HepG2 (cell line): ENCODE data around the gene GON4L. TPM values are rescaled to one million over a fixed set of nuclear protein-coding genes. Genes with fewer than 3 reads are reported as not detected.
A peak's percentile ranks its signal among the peaks of the same experiment; 100 is the strongest.
"Not testable (repeated sequence)": the region's sequence is repeated elsewhere in the genome, so short reads cannot be mapped to it uniquely, and the experiment has no call there.

Source experiments
- AGO2 ChIP-seq: fragments of 200-400 bp; formaldehyde crosslinking; optimal IDR thresholded peaks from 2 replicates; pipeline ENCODE3; 2017; ENCODE audit warnings: mild to moderate bottlenecking, low read depth, low read length, moderate library complexity
- CBX5 ChIP-seq: sonication (generic); formaldehyde crosslinking; IDR thresholded peaks from 2 replicates; pipeline ENCODE4 v1.4.0; 2020; ENCODE audit warnings: missing genetic modification reagents, borderline replicate concordance
- SALL1 ChIP-seq: sonication (generic); formaldehyde crosslinking; IDR thresholded peaks from 2 replicates; pipeline ENCODE4 v1.8.0; 2022; ENCODE audit warnings: mild to moderate bottlenecking, missing genetic modification reagents
- ZBTB38 ChIP-seq: sonication (generic); formaldehyde crosslinking; IDR thresholded peaks from 2 replicates; pipeline ENCODE4 v1.5.1; 2020; ENCODE audit warnings: mild to moderate bottlenecking, missing genetic modification reagents
- ZC3H13 ChIP-seq: sonication (generic); formaldehyde crosslinking; IDR thresholded peaks from 2 replicates; pipeline ENCODE4 v1.8.1; 2023; ENCODE audit warnings: mild to moderate bottlenecking, missing genetic modification reagents, moderate library complexity
- ZGPAT ChIP-seq: IDR thresholded peaks from 2 replicates; pipeline ENCODE4 v1.6.1; 2016; ENCODE audit warnings: mild to moderate bottlenecking
- ZNF687 ChIP-seq: sonication (generic); formaldehyde crosslinking; IDR thresholded peaks from 2 replicates; pipeline ENCODE4 v1.5.1; 2020; ENCODE audit warnings: mild to moderate bottlenecking, missing genetic modification reagents, moderate library complexity
- polyA plus RNA-seq, 8 experiments: library from polyadenylated mRNA; depleted of rRNA in 3 of 8; stranded (reverse) in 7 of 8; unstranded in 1 of 8; fragments of >200 nt; fragmentation: Illumina TruSeq in 4 of 8; extraction: Trizol in 4 of 8; gene quantifications; 2 replicates each; pipeline versions ENCODE4 v1.2.1 to v1.2.3, GENCODE V29; 2011 to 2016; ENCODE audit warnings: low read depth in 4 of 8, missing spikeins in 1 of 8, mixed read lengths in 1 of 8; ENCODE audit not compliant: insufficient read depth in 1 of 8
- total RNA-seq, 5 experiments: library from RNA; depleted of rRNA; stranded (reverse); fragments of >200 nt; fragmentation: Illumina TruSeq; extraction: Trizol; gene quantifications; 2 replicates each; pipeline ENCODE4 v1.2.3, GENCODE V29; 2016; ENCODE audit warnings: low read depth in 1 of 5
- TF ChIP-seq, protein P1 (sequence below), 2 experiments: fragments of 450-650 bp in 1 of 2; sonication (generic) in 1 of 2; formaldehyde crosslinking in 1 of 2; IDR thresholded peaks; 2 replicates each; pipeline versions ENCODE4 v1.6.1 to v1.8.0; 2016 to 2022; ENCODE audit warnings: antibody characterized with exemption in 1 of 2, mild to moderate bottlenecking in 1 of 2, missing genetic modification reagents in 1 of 2
- TF ChIP-seq, protein P2 (sequence below): IDR thresholded peaks from 2 replicates; pipeline ENCODE4 v1.6.1; 2016; ENCODE audit warnings: control low read depth

Gene GON4L
- total and polyA plus RNA-seq, 2 of the 13 experiments (the other 11 are each of a cell fraction or from before 2014, with no cell fraction given): 14.6 to 19.6 TPM

- TF ChIP-seq ZNF687 (CRISPR knock-in tag): peak; percentile 84
- 0 out of 2 replicates have a peak, but pooled peaks have one; percentile 58 for TF ChIP-seq ZC3H13 (CRISPR knock-in tag)
- TF ChIP-seq AGO2: peak; percentile 43
- peak; percentile 18; the same call in 1 of the 2 replicates for TF ChIP-seq ZBTB38
- peak; percentile 64; the same call in 1 of the 2 replicates for TF ChIP-seq CBX5 (CRISPR knock-in tag)
- TF ChIP-seq SALL1 (CRISPR knock-in tag): peak; percentile 86
- TF ChIP-seq, protein P1, sequence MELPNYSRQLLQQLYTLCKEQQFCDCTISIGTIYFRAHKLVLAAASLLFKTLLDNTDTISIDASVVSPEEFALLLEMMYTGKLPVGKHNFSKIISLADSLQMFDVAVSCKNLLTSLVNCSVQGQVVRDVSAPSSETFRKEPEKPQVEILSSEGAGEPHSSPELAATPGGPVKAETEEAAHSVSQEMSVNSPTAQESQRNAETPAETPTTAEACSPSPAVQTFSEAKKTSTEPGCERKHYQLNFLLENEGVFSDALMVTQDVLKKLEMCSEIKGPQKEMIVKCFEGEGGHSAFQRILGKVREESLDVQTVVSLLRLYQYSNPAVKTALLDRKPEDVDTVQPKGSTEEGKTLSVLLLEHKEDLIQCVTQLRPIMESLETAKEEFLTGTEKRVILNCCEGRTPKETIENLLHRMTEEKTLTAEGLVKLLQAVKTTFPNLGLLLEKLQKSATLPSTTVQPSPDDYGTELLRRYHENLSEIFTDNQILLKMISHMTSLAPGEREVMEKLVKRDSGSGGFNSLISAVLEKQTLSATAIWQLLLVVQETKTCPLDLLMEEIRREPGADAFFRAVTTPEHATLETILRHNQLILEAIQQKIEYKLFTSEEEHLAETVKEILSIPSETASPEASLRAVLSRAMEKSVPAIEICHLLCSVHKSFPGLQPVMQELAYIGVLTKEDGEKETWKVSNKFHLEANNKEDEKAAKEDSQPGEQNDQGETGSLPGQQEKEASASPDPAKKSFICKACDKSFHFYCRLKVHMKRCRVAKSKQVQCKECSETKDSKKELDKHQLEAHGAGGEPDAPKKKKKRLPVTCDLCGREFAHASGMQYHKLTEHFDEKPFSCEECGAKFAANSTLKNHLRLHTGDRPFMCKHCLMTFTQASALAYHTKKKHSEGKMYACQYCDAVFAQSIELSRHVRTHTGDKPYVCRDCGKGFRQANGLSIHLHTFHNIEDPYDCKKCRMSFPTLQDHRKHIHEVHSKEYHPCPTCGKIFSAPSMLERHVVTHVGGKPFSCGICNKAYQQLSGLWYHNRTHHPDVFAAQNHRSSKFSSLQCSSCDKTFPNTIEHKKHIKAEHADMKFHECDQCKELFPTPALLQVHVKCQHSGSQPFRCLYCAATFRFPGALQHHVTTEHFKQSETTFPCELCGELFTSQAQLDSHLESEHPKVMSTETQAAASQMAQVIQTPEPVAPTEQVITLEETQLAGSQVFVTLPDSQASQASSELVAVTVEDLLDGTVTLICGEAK (IDR thresholded peaks at IDR 0.05): not testable (repeated sequence)
- TF ChIP-seq, protein P1 (CRISPR knock-in tag; IDR thresholded peaks at IDR 0.05): 0 out of 2 replicates have a peak, but pooled peaks have one; percentile 30
- TF ChIP-seq ZGPAT (CRISPR knock-in tag): peak; percentile 36; the same call in 1 of the 2 replicates
- TF ChIP-seq, protein P2, sequence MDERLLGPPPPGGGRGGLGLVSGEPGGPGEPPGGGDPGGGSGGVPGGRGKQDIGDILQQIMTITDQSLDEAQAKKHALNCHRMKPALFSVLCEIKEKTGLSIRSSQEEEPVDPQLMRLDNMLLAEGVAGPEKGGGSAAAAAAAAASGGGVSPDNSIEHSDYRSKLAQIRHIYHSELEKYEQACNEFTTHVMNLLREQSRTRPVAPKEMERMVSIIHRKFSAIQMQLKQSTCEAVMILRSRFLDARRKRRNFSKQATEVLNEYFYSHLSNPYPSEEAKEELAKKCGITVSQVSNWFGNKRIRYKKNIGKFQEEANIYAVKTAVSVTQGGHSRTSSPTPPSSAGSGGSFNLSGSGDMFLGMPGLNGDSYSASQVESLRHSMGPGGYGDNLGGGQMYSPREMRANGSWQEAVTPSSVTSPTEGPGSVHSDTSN (CRISPR knock-in tag): peak; percentile 43; the same call in 1 of the 2 replicates
These were observed 111.5 kb downstream of the GON4L start (continued) for GRCh38 chr1:155745284-155746228.
